ENCODE data around the gene NIM1K.

- no peak for TF ChIP-seq POLR2A (IDR thresholded peaks at IDR 0.05; ENCODE audit: low read length)
- TF ChIP-seq GATA1 (IDR thresholded peaks at IDR 0.05; ENCODE audit: low read depth, low read length) = no peak
Measured at GRCh38 chr5:43190755-43191603, 1.0 kb upstream of the NIM1K start.
